K562 (cell line): ENCODE results near the gene MAN2B1. TPM values are rescaled to one million over a fixed set of nuclear protein-coding genes. Genes with fewer than 3 reads are reported as not detected.

Source experiments
- CTBP1 ChIP-seq: fragments of 450-650 bp; IDR thresholded peaks from 2 replicates; pipeline ENCODE4 v1.6.1; 2016; ENCODE audit warnings: borderline replicate concordance
- DACH1 ChIP-seq: fragments of 450-650 bp; IDR thresholded peaks from 2 replicates; pipeline ENCODE4 v1.6.1; 2018; ENCODE audit not compliant: partially characterized antibody
- HDAC1 ChIP-seq, 2 experiments: fragments of 450-650 bp; IDR thresholded peaks; 2 replicates each; pipeline ENCODE4 v1.6.1; 2016 to 2017; ENCODE audit warnings: inconsistent platforms in 1 of 2, mild to moderate bottlenecking in 1 of 2, moderate library complexity in 1 of 2
- LCOR ChIP-seq: sonication (generic); formaldehyde crosslinking; IDR thresholded peaks from 2 replicates; pipeline ENCODE4 v1.8.0; 2022; ENCODE audit warnings: mild to moderate bottlenecking, missing genetic modification reagents
- SMARCA5 ChIP-seq: fragments of 450-650 bp; IDR thresholded peaks from 2 replicates; pipeline ENCODE4 v1.6.1; 2016
- YBX1 ChIP-seq: fragments of 450-650 bp; IDR thresholded peaks from 2 replicates; pipeline ENCODE4 v1.7.1; 2016; ENCODE audit warnings: mild to moderate bottlenecking
- ZBTB1 ChIP-seq: sonication (generic); formaldehyde crosslinking; IDR thresholded peaks from 2 replicates; pipeline ENCODE4 v1.8.1; 2023; ENCODE audit warnings: missing genetic modification reagents, low read depth, mild to moderate bottlenecking, borderline replicate concordance
- ZKSCAN1 ChIP-seq: fragments of 150-350 bp; IDR thresholded peaks from 2 replicates; pipeline ENCODE4 v1.6.1; 2016; ENCODE audit warnings: low read depth, low read length
- polyA plus RNA-seq, 8 experiments: library from polyadenylated mRNA; depleted of rRNA in 4 of 8; stranded (reverse) in 5 of 8; unstranded in 3 of 8; fragments of >200 nt; fragmentation: Nextera tagmentation in 2 of 8; fragmentation: Illumina TruSeq in 1 of 8; extraction: Ambion mirVana in 2 of 8; extraction: Trizol in 1 of 8; gene quantifications; 2 replicates each; pipeline versions ENCODE4 v1.2.1 to v1.2.3, GENCODE V29; 2011 to 2014; ENCODE audit warnings: inconsistent platforms in 1 of 8, missing spikeins in 1 of 8
- total RNA-seq, 7 experiments: library from RNA; depleted of rRNA in 6 of 7; stranded (reverse); fragments of >200 nt in 6 of 7; fragmentation: Illumina TruSeq in 2 of 7; extraction: Trizol in 2 of 7; gene quantifications; 2 replicates each; pipeline versions ENCODE4 v1.2.1 to v1.2.3, GENCODE V29; 2011 to 2021; ENCODE audit warnings: low replicate concordance in 1 of 7
- TF ChIP-seq, protein P1 (sequence below): fragments of 450-650 bp; IDR thresholded peaks from 2 replicates; pipeline ENCODE4 v1.6.1; 2018; ENCODE audit not compliant: partially characterized antibody
- TF ChIP-seq, protein P2 (sequence below): sonication (generic); formaldehyde crosslinking; IDR thresholded peaks from 2 replicates; pipeline ENCODE4 v1.9.0; 2022; ENCODE audit warnings: mild to moderate bottlenecking, missing genetic modification reagents
- TF ChIP-seq, protein P3 (sequence below): sonication (generic); formaldehyde crosslinking; IDR thresholded peaks from 2 replicates; pipeline ENCODE4 v1.8.0; 2022; ENCODE audit warnings: mild to moderate bottlenecking, missing genetic modification reagents, borderline replicate concordance

MAN2B1 gene
- total and polyA plus RNA-seq, 9 of the 15 experiments (the other 6 are each of a cell fraction or from before 2014, with no cell fraction given), result 0.59 to 33.8 (median 11.4) TPM

DNA sequence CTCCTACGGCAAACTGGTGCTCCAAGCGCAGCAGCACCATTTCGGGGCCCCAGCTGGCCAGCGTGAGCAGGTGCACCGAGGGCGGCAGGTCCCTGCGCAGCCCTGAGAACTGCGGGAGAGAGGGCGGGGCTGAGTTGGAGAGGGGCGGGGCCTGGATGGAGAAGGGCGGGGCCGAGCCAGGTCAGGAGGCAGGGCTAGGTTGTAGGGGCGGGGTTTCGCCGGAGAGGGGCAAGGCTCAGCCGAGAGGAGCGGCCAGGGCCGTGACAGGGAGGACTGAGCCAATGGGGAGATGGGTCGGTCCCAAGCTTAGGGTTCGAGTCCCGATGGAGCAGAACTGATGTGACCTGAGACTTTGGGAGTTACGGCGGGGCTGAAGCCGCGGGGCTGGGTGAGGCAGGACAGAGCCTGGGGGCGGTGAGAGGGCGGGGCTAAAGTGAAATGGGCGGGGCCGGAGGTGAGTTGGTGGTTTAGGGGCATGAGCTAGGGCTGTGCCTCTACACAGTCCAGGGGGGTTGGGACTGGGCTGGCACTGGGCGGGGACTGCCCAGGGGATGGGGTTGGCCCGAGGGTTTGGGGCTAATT lies 19.0 kb downstream of the MAN2B1 start (continued):
- TF ChIP-seq, protein P1, sequence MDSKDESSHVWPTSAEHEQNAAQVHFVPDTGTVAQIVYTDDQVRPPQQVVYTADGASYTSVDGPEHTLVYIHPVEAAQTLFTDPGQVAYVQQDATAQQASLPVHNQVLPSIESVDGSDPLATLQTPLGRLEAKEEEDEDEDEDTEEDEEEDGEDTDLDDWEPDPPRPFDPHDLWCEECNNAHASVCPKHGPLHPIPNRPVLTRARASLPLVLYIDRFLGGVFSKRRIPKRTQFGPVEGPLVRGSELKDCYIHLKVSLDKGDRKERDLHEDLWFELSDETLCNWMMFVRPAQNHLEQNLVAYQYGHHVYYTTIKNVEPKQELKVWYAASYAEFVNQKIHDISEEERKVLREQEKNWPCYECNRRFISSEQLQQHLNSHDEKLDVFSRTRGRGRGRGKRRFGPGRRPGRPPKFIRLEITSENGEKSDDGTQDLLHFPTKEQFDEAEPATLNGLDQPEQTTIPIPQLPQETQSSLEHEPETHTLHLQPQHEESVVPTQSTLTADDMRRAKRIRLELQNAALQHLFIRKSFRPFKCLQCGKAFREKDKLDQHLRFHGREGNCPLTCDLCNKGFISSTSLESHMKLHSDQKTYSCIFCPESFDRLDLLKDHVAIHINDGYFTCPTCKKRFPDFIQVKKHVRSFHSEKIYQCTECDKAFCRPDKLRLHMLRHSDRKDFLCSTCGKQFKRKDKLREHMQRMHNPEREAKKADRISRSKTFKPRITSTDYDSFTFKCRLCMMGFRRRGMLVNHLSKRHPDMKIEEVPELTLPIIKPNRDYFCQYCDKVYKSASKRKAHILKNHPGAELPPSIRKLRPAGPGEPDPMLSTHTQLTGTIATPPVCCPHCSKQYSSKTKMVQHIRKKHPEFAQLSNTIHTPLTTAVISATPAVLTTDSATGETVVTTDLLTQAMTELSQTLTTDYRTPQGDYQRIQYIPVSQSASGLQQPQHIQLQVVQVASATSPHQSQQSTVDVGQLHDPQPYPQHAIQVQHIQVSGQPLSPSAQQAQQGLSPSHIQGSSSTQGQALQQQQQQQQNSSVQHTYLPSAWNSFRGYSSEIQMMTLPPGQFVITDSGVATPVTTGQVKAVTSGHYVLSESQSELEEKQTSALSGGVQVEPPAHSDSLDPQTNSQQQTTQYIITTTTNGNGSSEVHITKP, result no peak
- TF ChIP-seq LCOR (CRISPR knock-in tag) (no peak), DACH1 (no peak), YBX1 (no peak), SMARCA5 (no peak), HDAC1 (IDR thresholded peaks at IDR 0.05) (no peak), CTBP1 (no peak), ZKSCAN1 (0 out of 2 replicates have a peak, but pooled peaks have one; percentile 14), ZBTB1 (CRISPR knock-in tag) (no peak)
- TF ChIP-seq, protein P2, sequence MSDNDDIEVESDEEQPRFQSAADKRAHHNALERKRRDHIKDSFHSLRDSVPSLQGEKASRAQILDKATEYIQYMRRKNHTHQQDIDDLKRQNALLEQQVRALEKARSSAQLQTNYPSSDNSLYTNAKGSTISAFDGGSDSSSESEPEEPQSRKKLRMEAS, result peak; percentile 24; the same call in 1 of the 2 replicates
- TF ChIP-seq, protein P3, sequence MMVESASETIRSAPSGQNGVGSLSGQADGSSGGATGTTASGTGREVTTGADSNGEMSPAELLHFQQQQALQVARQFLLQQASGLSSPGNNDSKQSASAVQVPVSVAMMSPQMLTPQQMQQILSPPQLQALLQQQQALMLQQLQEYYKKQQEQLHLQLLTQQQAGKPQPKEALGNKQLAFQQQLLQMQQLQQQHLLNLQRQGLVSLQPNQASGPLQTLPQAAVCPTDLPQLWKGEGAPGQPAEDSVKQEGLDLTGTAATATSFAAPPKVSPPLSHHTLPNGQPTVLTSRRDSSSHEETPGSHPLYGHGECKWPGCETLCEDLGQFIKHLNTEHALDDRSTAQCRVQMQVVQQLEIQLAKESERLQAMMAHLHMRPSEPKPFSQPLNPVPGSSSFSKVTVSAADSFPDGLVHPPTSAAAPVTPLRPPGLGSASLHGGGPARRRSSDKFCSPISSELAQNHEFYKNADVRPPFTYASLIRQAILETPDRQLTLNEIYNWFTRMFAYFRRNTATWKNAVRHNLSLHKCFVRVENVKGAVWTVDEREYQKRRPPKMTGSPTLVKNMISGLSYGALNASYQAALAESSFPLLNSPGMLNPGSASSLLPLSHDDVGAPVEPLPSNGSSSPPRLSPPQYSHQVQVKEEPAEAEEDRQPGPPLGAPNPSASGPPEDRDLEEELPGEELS, result no peak
